ENCODE data around the gene NUFIP2.

NUFIP2 gene

DNA sequence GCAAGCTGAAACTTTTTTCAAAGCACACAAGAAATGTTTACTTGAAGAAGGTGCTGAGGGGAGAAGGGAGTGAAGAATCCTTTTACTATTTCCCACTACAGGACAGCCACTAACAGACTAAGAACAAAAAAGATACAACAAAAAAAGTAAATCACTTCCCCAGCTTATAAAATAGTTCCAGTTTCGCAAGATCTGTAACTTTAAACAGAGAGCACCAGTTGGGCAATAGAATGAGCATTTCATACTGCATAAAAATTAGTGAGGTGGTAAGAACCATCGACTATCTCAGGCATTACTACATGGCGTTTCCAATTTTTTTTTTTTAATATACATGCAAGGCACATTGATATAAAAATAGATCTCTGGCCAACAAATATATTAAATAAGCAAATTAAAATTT is 36.2 kb downstream of the NUFIP2 start:
- TF ChIP-seq ARNTL (CRISPR knock-in tag; IDR thresholded peaks at IDR 0.05; ENCODE audit: borderline replicate concordance, low read depth): no peak
- TF ChIP-seq ISL1 (CRISPR knock-in tag; IDR thresholded peaks at IDR 0.05): no peak
- no peak for TF ChIP-seq BACH2 (CRISPR knock-in tag; IDR thresholded peaks at IDR 0.05; ENCODE audit: borderline replicate concordance)
- TF ChIP-seq, protein P1, sequence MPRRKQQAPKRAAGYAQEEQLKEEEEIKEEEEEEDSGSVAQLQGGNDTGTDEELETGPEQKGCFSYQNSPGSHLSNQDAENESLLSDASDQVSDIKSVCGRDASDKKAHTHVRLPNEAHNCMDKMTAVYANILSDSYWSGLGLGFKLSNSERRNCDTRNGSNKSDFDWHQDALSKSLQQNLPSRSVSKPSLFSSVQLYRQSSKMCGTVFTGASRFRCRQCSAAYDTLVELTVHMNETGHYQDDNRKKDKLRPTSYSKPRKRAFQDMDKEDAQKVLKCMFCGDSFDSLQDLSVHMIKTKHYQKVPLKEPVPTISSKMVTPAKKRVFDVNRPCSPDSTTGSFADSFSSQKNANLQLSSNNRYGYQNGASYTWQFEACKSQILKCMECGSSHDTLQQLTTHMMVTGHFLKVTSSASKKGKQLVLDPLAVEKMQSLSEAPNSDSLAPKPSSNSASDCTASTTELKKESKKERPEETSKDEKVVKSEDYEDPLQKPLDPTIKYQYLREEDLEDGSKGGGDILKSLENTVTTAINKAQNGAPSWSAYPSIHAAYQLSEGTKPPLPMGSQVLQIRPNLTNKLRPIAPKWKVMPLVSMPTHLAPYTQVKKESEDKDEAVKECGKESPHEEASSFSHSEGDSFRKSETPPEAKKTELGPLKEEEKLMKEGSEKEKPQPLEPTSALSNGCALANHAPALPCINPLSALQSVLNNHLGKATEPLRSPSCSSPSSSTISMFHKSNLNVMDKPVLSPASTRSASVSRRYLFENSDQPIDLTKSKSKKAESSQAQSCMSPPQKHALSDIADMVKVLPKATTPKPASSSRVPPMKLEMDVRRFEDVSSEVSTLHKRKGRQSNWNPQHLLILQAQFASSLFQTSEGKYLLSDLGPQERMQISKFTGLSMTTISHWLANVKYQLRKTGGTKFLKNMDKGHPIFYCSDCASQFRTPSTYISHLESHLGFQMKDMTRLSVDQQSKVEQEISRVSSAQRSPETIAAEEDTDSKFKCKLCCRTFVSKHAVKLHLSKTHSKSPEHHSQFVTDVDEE (CRISPR knock-in tag; IDR thresholded peaks at IDR 0.05): no peak
- TF ChIP-seq ZC3H10 (CRISPR knock-in tag; IDR thresholded peaks at IDR 0.05): no peak
- TF ChIP-seq, protein P2, sequence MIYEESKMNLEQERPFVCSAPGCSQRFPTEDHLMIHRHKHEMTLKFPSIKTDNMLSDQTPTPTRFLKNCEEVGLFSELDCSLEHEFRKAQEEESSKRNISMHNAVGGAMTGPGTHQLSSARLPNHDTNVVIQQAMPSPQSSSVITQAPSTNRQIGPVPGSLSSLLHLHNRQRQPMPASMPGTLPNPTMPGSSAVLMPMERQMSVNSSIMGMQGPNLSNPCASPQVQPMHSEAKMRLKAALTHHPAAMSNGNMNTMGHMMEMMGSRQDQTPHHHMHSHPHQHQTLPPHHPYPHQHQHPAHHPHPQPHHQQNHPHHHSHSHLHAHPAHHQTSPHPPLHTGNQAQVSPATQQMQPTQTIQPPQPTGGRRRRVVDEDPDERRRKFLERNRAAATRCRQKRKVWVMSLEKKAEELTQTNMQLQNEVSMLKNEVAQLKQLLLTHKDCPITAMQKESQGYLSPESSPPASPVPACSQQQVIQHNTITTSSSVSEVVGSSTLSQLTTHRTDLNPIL (CRISPR knock-in tag; IDR thresholded peaks at IDR 0.05; ENCODE audit: low read depth): no peak
- TF ChIP-seq, protein P3, sequence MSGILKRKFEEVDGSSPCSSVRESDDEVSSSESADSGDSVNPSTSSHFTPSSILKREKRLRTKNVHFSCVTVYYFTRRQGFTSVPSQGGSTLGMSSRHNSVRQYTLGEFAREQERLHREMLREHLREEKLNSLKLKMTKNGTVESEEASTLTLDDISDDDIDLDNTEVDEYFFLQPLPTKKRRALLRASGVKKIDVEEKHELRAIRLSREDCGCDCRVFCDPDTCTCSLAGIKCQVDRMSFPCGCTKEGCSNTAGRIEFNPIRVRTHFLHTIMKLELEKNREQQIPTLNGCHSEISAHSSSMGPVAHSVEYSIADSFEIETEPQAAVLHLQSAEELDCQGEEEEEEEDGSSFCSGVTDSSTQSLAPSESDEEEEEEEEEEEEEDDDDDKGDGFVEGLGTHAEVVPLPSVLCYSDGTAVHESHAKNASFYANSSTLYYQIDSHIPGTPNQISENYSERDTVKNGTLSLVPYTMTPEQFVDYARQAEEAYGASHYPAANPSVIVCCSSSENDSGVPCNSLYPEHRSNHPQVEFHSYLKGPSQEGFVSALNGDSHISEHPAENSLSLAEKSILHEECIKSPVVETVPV (CRISPR knock-in tag; IDR thresholded peaks at IDR 0.05): no peak
- no peak for TF ChIP-seq ZFP3 (CRISPR knock-in tag; IDR thresholded peaks at IDR 0.05)
- TF ChIP-seq TCF4 (CRISPR knock-in tag; IDR thresholded peaks at IDR 0.05; ENCODE audit: borderline replicate concordance): no peak
- TF ChIP-seq SNAI2 (CRISPR knock-in tag; IDR thresholded peaks at IDR 0.05): no peak
- TF ChIP-seq RARB (CRISPR knock-in tag; IDR thresholded peaks at IDR 0.05): no peak
- TF ChIP-seq OSR1 (CRISPR knock-in tag; IDR thresholded peaks at IDR 0.05): no peak
- TF ChIP-seq, protein P4, sequence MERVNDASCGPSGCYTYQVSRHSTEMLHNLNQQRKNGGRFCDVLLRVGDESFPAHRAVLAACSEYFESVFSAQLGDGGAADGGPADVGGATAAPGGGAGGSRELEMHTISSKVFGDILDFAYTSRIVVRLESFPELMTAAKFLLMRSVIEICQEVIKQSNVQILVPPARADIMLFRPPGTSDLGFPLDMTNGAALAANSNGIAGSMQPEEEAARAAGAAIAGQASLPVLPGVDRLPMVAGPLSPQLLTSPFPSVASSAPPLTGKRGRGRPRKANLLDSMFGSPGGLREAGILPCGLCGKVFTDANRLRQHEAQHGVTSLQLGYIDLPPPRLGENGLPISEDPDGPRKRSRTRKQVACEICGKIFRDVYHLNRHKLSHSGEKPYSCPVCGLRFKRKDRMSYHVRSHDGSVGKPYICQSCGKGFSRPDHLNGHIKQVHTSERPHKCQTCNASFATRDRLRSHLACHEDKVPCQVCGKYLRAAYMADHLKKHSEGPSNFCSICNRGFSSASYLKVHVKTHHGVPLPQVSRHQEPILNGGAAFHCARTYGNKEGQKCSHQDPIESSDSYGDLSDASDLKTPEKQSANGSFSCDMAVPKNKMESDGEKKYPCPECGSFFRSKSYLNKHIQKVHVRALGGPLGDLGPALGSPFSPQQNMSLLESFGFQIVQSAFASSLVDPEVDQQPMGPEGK (CRISPR knock-in tag; IDR thresholded peaks at IDR 0.05; ENCODE audit: borderline replicate concordance): no peak
- no peak for TF ChIP-seq POU6F1 (CRISPR knock-in tag; IDR thresholded peaks at IDR 0.05; ENCODE audit: borderline replicate concordance, low read depth)
- ATAC-seq: peak; percentile 9; the same call in 1 of the 3 replicates

GRCh38 chr17:29256735-29257466 is 37.0 kb downstream of the NUFIP2 start:
- ATAC-seq: peak; percentile 68
- no peak for TF ChIP-seq CSDC2 (CRISPR knock-in tag; IDR thresholded peaks at IDR 0.05)
- TF ChIP-seq, protein P1 (CRISPR knock-in tag; IDR thresholded peaks at IDR 0.05): no peak
- no peak for TF ChIP-seq ZNF70 (CRISPR knock-in tag; IDR thresholded peaks at IDR 0.05)
- no peak for TF ChIP-seq OSR1 (CRISPR knock-in tag; IDR thresholded peaks at IDR 0.05)
- no peak for TF ChIP-seq ZNF565 (CRISPR knock-in tag; conservative IDR thresholded peaks at IDR 0.05; ENCODE audit: low read depth)
- TF ChIP-seq GLIS3 (CRISPR knock-in tag; IDR thresholded peaks at IDR 0.05): no peak
- no peak for TF ChIP-seq ISL1 (CRISPR knock-in tag; IDR thresholded peaks at IDR 0.05)
- TF ChIP-seq, protein P2 (CRISPR knock-in tag; IDR thresholded peaks at IDR 0.05; ENCODE audit: low read depth): no peak
- TF ChIP-seq ZNF8 (CRISPR knock-in tag; IDR thresholded peaks at IDR 0.05): no peak
- no peak for TF ChIP-seq ZFP30 (CRISPR knock-in tag; IDR thresholded peaks at IDR 0.05)
- TF ChIP-seq, protein P3 (CRISPR knock-in tag; IDR thresholded peaks at IDR 0.05): no peak
- TF ChIP-seq POU6F1 (CRISPR knock-in tag; IDR thresholded peaks at IDR 0.05; ENCODE audit: borderline replicate concordance, low read depth): no peak
- TF ChIP-seq TOX (CRISPR knock-in tag; IDR thresholded peaks at IDR 0.05; ENCODE audit: borderline replicate concordance): no peak
- TF ChIP-seq ARNTL (CRISPR knock-in tag; IDR thresholded peaks at IDR 0.05; ENCODE audit: borderline replicate concordance, low read depth): no peak
- TF ChIP-seq ZFP3 (CRISPR knock-in tag; IDR thresholded peaks at IDR 0.05): no peak

Measured in SK-N-SH treated with all-trans-retinoic acid at 6 μM for 48 hours (cell line).